IMR-90 (cell line): Measurements from ENCODE around the gene MRTFA. TPM values are rescaled to one million over a fixed set of nuclear protein-coding genes. Genes with fewer than 3 reads are reported as not detected.

Experiments
- ATAC-seq: fragments of 200-7000 bp; cut with Tn5 transposase; 2 replicates; pipeline ENCODE4 v1.9.1; 2020; ENCODE audit warnings: low read depth, mild to moderate bottlenecking, moderate library complexity
- BruUV-seq: library from RNA; stranded (reverse); fragments of 400-500 nt; replicated peaks from 2 replicates; lab custom pipeline; 2021; lab: Mats Ljungman, UMichigan
- CTCF ChIA-PET: fragments of 300-600 bp; formaldehyde crosslinking; extraction: SDS; loops from one replicate; lab custom pipeline; 2021; ENCODE audit warnings: antibody characterized with exemption; lab: Yijun Ruan, JAX
- POLR2A ChIA-PET: fragments of 300-600 bp; sonication (Branson Sonifier 250); formaldehyde crosslinking; loops from one replicate; lab custom pipeline; 2022; ENCODE audit warnings: antibody characterized with exemption; ENCODE audit not compliant: unreplicated experiment; lab: Charles Lee
- DNase-seq: peaks from one replicate; pipeline ENCODE4 v3.0.0; 2013
- H2AFZ ChIP-seq: replicated peaks from 2 replicates; pipeline ENCODE3; 2013; ENCODE audit warnings: low read length, mild to moderate bottlenecking; ENCODE audit not compliant: poor library complexity
- H2AK5ac ChIP-seq: 2 replicates; pipeline ENCODE4 v1.6.1; 2013; ENCODE audit warnings: low read depth, low read length, inconsistent platforms
- H2AK9ac ChIP-seq: replicated peaks from 2 replicates; pipeline ENCODE3; 2013; ENCODE audit warnings: mild to moderate bottlenecking, low read depth, low read length, moderate library complexity; ENCODE audit not compliant: poor library complexity
- H2BK120ac ChIP-seq: 2 replicates; pipeline ENCODE4 v1.6.1; 2013; ENCODE audit warnings: low read depth, low read length, inconsistent platforms
- H2BK15ac ChIP-seq: 3 replicates; pipeline ENCODE4 v1.6.1; 2013; ENCODE audit warnings: low read depth, low read length, inconsistent platforms
- H2BK20ac ChIP-seq: 2 replicates; pipeline ENCODE4 v1.6.1; 2013; ENCODE audit warnings: low read depth, mild to moderate bottlenecking, inconsistent platforms, low read length, moderate library complexity
- H2BK5ac ChIP-seq: 2 replicates; pipeline ENCODE4 v1.6.1; 2013; ENCODE audit warnings: mild to moderate bottlenecking, low read depth, low read length, inconsistent platforms; ENCODE audit not compliant: poor library complexity, severe bottlenecking
- H3K14ac ChIP-seq: replicated peaks from 2 replicates; pipeline ENCODE4 v1.6.1; 2013; ENCODE audit warnings: low read depth, low read length, inconsistent platforms
- H3K18ac ChIP-seq: 2 replicates; pipeline ENCODE4 v1.6.1; 2013; ENCODE audit warnings: low read depth, low read length, control low read depth
- H3K23ac ChIP-seq: 2 replicates; pipeline ENCODE4 v1.6.1; 2013; ENCODE audit warnings: low read depth, low read length, inconsistent platforms
- H3K27ac ChIP-seq: 2 replicates; pipeline ENCODE4 v1.5.1; 2013; ENCODE audit warnings: mild to moderate bottlenecking, control low read depth, low read length; ENCODE audit not compliant: insufficient read depth
- H3K27me3 ChIP-seq: 2 replicates; pipeline ENCODE4 v1.6.1; 2013; ENCODE audit warnings: low read length; ENCODE audit not compliant: control insufficient read depth, insufficient read depth
- H3K36me3 ChIP-seq: 2 replicates; pipeline ENCODE4 v1.6.1; 2013; ENCODE audit warnings: low read length, mixed read lengths; ENCODE audit not compliant: control insufficient read depth, insufficient read depth
- H3K4ac ChIP-seq: 2 replicates; pipeline ENCODE4 v1.6.1; 2013; ENCODE audit warnings: low read depth, low read length, inconsistent platforms
- H3K4me1 ChIP-seq: 2 replicates; pipeline ENCODE4 v1.6.1; 2013; ENCODE audit warnings: low read length, mixed read lengths; ENCODE audit not compliant: control insufficient read depth, insufficient read depth
- H3K4me2 ChIP-seq: 2 replicates; pipeline ENCODE4 v1.6.1; 2013; ENCODE audit warnings: low read depth, mild to moderate bottlenecking, control low read depth, low read length, moderate library complexity
- H3K4me3 ChIP-seq: 2 replicates; pipeline ENCODE4 v1.5.1; 2013; ENCODE audit warnings: low read depth, mild to moderate bottlenecking, control low read depth, low read length, moderate library complexity; ENCODE audit not compliant: insufficient read depth
- H3K56ac ChIP-seq: 2 replicates; pipeline ENCODE4 v1.6.1; 2013; ENCODE audit warnings: low read length, inconsistent platforms; ENCODE audit not compliant: insufficient read depth; ENCODE audit errors: extremely low read depth
- H3K79me1 ChIP-seq, 2 experiments: 2 replicates each; pipeline ENCODE4 v1.6.1; 2013; ENCODE audit warnings: low read length in 2 of 2, inconsistent platforms in 1 of 2, low read depth in 1 of 2
- H3K9ac ChIP-seq: 2 replicates; pipeline ENCODE4 v1.6.1; 2013; ENCODE audit warnings: low read depth, low read length, control low read depth
- H3K9me1 ChIP-seq: 2 replicates; pipeline ENCODE4 v1.6.1; 2013; ENCODE audit warnings: low read length, inconsistent platforms; ENCODE audit not compliant: insufficient read depth
- H3K9me3 ChIP-seq: 2 replicates; pipeline ENCODE4 v1.6.1; 2013; ENCODE audit warnings: low read length; ENCODE audit not compliant: control insufficient read depth, insufficient read depth
- H4K20me1 ChIP-seq: 2 replicates; pipeline ENCODE4 v1.6.1; 2013; ENCODE audit warnings: low read length, inconsistent platforms; ENCODE audit not compliant: insufficient read depth
- H4K5ac ChIP-seq: 2 replicates; pipeline ENCODE4 v1.6.1; 2013; ENCODE audit warnings: mild to moderate bottlenecking, low read depth, low read length, control low read depth
- H4K8ac ChIP-seq, 2 experiments: 2 replicates each; pipeline ENCODE4 v1.6.1; 2013; ENCODE audit warnings: low read depth in 2 of 2, low read length in 2 of 2, control low read depth in 1 of 2, inconsistent platforms in 1 of 2
- H4K91ac ChIP-seq: 2 replicates; pipeline ENCODE4 v1.6.1; 2013; ENCODE audit warnings: low read depth, low read length, inconsistent platforms; ENCODE audit not compliant: insufficient read depth
- CHD1 ChIP-seq: IDR thresholded peaks from 2 replicates; pipeline ENCODE4 v1.6.1; 2012; ENCODE audit warnings: low read depth, low read length, improper control_type of control experiment
- FOS ChIP-seq: fragments of 150-350 bp; IDR thresholded peaks from 2 replicates; pipeline ENCODE4 v1.6.1; 2016; ENCODE audit warnings: low read depth, low read length
- MAZ ChIP-seq: IDR thresholded peaks from 2 replicates; pipeline ENCODE4 v1.6.1; 2012; ENCODE audit warnings: low read depth, mild to moderate bottlenecking, low read length, improper control_type of control experiment, moderate library complexity, borderline replicate concordance
- RFX5 ChIP-seq: IDR thresholded peaks from 2 replicates; pipeline ENCODE4 v1.8.0; 2012; ENCODE audit warnings: low read depth, mild to moderate bottlenecking, low read length, moderate library complexity
- WGBS, 2 experiments: methylation state at CpG; one replicate each; pipeline versions ENCODE4 v1.1.5 to v1.1.7; 2013; ENCODE audit warnings: missing lambda C conversion rate in 2 of 2; ENCODE audit not compliant: insufficient read length in 1 of 2; ENCODE audit errors: extremely low coverage in 2 of 2; 5-methylcytosine and 5-hydroxymethylcytosine counted together
- dilution Hi-C: fragments of 300-500 bp; cut with HindIII; formaldehyde crosslinking; loops from one replicate; pipeline ENCODE4 v1.14.3; 2018; ENCODE audit warnings: low sequenced_read_pairs; ENCODE audit not compliant: unreplicated experiment
- in situ Hi-C: fragments of 300-500 bp; cut with MboI; formaldehyde crosslinking; loops from 3 replicates; pipeline ENCODE4 v1.14.3; 2019; ENCODE audit warnings: low sequenced_read_pairs, inconsistent platforms, mixed read lengths
- intact Hi-C: fragments of 100-400 bp; cut with micrococcal nuclease; formaldehyde crosslinking; loops from 2 replicates; pipeline ENCODE4 v1.10.0; 2022
- polyA plus RNA-seq, 3 experiments: library from polyadenylated mRNA; depleted of rRNA; stranded (reverse); fragments of >200 nt; gene quantifications; 2 replicates each; pipeline ENCODE4 v1.2.3, GENCODE V29; 2012; ENCODE audit warnings: low replicate concordance in 1 of 3
- total RNA-seq: library from RNA; depleted of rRNA; stranded (reverse); fragments of >200 nt; gene quantifications from 2 replicates; pipeline ENCODE4 v1.2.3, GENCODE V29; 2012
- TF ChIP-seq, protein P1 (sequence below): fragments of 150-350 bp; IDR thresholded peaks from 2 replicates; pipeline ENCODE4 v1.6.1; 2017; ENCODE audit warnings: mild to moderate bottlenecking, antibody characterized with exemption, low read length, low read depth

The MRTFA gene
- total and polyA plus RNA-seq, 2 of the 4 experiments (the other 2 are of a cell fraction) = 12.5 to 17.2 TPM

DNA sequence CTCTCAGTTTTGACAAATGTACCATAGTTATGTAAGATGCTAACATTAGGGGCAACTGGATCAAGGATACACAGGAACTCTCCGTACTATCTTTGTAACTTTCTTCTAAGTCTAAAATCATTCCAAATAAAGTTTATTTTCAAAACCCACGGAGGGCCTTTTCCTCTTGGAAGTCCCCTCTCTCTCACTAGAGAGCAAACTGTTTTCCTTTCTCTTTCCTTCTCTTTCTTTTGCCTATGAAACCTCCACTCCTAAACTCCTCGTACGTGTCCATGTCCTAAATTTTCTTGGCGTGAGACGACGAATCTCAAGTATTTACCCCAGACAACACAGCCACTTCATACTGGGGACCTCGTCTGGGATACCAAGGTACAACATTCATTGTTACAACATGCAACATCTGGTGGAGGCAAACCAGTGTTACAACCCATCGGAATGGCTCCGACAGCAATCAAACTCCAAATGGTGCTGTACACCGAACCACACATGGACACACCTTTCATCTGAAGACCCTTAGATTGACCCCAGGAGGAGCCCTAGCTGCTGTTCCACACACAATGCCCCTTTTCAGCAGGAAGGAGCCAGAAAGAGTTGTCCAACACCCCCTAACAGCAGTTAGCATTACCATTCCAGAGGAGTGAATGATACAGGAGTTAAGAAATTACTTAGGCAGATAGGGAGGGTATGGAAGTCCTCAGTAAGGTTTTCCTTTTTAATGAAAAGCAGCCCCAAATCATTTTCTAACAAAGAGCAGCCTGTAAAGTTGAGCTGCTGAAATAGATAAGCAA lies 158.0 kb downstream of the MRTFA start:
- H4K20me1 ChIP-seq = peaks cover 16% of the 10 kb centered on the region; the same call in 1 of the 2 replicates
- no TSS peak for BruUV-seq
- H4K5ac ChIP-seq = no peak overlapping the region
- H3K4me3 ChIP-seq = no peak overlapping the region
- CTCF ChIA-PET = interaction anchor here (0.7 kb wide), 1 partner anchor 35 kb away, joined by 3 read pairs; no protein-coding TSS in a partner anchor
- no peak overlapping the region for H4K91ac ChIP-seq
- dilution Hi-C loops (no loop called here), in situ Hi-C loops (no loop called here), intact Hi-C loops (no loop called here)
- H2BK120ac ChIP-seq = no peak overlapping the region
- H3K79me1 ChIP-seq = peaks cover 45 to 79% of the 10 kb centered on the region in 2 experiments
- 88% methylated on average over 5 of the region's 11 CpGs; no CpG with 5 or more reads in 1 of the 2 experiments for WGBS, 2 experiments
- H2BK20ac ChIP-seq = no peak overlapping the region
- DNase-seq (no peak), ATAC-seq (no peak)
- H3K4ac ChIP-seq = no peak overlapping the region
- H3K27me3 ChIP-seq = no peaks in the 10 kb centered on the region
- 0 out of 2 replicates have a peak overlapping the region, but pooled peaks have one; percentile 40 for H3K14ac ChIP-seq
- peaks cover 12% of the 10 kb centered on the region for H3K4me1 ChIP-seq
- POLR2A ChIA-PET = interaction anchor here (0.6 kb wide), 1 partner anchor 12 kb away, joined by 3 read pairs; no protein-coding TSS in a partner anchor
- H3K9me3 ChIP-seq = no peaks in the 10 kb centered on the region
- H2BK15ac ChIP-seq = no peak overlapping the region
- no peak overlapping the region for H2BK5ac ChIP-seq
- H3K27ac ChIP-seq = no peak overlapping the region
- peak overlapping the region; percentile 12; the same call in 1 of the 2 replicates for H3K23ac ChIP-seq
- no peak overlapping the region for H3K4me2 ChIP-seq
- H3K18ac ChIP-seq = peak overlapping the region; percentile 8; the same call in 1 of the 2 replicates
- H2AK9ac ChIP-seq = no peak overlapping the region
- H2AFZ ChIP-seq = no peak overlapping the region
- TF ChIP-seq CHD1 (no peak), FOS (no peak), RFX5 (no peak), MAZ (no peak)
- TF ChIP-seq, protein P1, sequence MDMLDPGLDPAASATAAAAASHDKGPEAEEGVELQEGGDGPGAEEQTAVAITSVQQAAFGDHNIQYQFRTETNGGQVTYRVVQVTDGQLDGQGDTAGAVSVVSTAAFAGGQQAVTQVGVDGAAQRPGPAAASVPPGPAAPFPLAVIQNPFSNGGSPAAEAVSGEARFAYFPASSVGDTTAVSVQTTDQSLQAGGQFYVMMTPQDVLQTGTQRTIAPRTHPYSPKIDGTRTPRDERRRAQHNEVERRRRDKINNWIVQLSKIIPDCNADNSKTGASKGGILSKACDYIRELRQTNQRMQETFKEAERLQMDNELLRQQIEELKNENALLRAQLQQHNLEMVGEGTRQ = no peak
- H4K8ac ChIP-seq = no peak overlapping the region
- H3K56ac ChIP-seq = no peak overlapping the region
- H3K9ac ChIP-seq = no peak overlapping the region
- H2AK5ac ChIP-seq = peak overlapping the region; percentile 20; the same call in 1 of the 2 replicates
- peaks cover 11% of the 10 kb centered on the region for H3K9me1 ChIP-seq
- H3K36me3 ChIP-seq = peaks cover 3% of the 10 kb centered on the region; the same call in 1 of the 2 replicates
